HuH-7.5 (cell line): Measurements from ENCODE around the gene ALG14.

Experiments
- DNase-seq: peaks from one replicate; pipeline ENCODE4 v3.0.0; 2011; ENCODE audit warnings: low spot score

Gene ALG14

GRCh38 chr1:94980582-94981574 lies 91.9 kb downstream of the ALG14 start:
- DNase-seq, result no peak

- DNase-seq, result no peak
Observed at GRCh38 chr1:94979656-94980581, 92.8 kb downstream of the ALG14 start.

GRCh38 chr1:94979131-94979530 lies 93.6 kb downstream of the ALG14 start:
- no peak for DNase-seq

GRCh38 chr1:94978401-94978800 lies 94.3 kb downstream of the ALG14 start:
- no peak for DNase-seq

- no peak for DNase-seq
Observed at GRCh38 chr1:94976971-94977548, 95.7 kb downstream of the ALG14 start.

- DNase-seq, result no peak
Observed at GRCh38 chr1:94974824-94975223, 97.9 kb downstream of the ALG14 start.

- no peak for DNase-seq
Observed at GRCh38 chr1:94974241-94974640, 98.5 kb downstream of the ALG14 start.

- DNase-seq, result no peak
Observed at GRCh38 chr1:94973309-94973922, 99.3 kb downstream of the ALG14 start.

- DNase-seq, result no peak
Observed at GRCh38 chr1:94971491-94971924, 101.2 kb downstream of the ALG14 start.

- no peak for DNase-seq
Observed at GRCh38 chr1:94970783-94971182, 102.0 kb downstream of the ALG14 start.

GRCh38 chr1:94969137-94969536 lies 103.6 kb downstream of the ALG14 start:
- DNase-seq, result no peak

GRCh38 chr1:94966033-94966432 lies 106.7 kb downstream of the ALG14 start:
- no peak for DNase-seq

- no peak for DNase-seq
Observed at GRCh38 chr1:94963864-94964263, 108.9 kb downstream of the ALG14 start.

GRCh38 chr1:94962409-94963265 lies 110.1 kb downstream of the ALG14 start:
- DNase-seq, result peak; percentile 26

GRCh38 chr1:94961988-94962387 lies 110.8 kb downstream of the ALG14 start:
- DNase-seq, result no peak

GRCh38 chr1:94961582-94961981 lies 111.2 kb downstream of the ALG14 start:
- DNase-seq, result no peak

- no peak for DNase-seq
Observed at GRCh38 chr1:94958081-94958480, 114.7 kb downstream of the ALG14 start.

- no peak for DNase-seq
Observed at GRCh38 chr1:94955767-94956632, 116.8 kb downstream of the ALG14 start.

- no peak for DNase-seq
Observed at GRCh38 chr1:94954263-94955220, 118.2 kb downstream of the ALG14 start.
